ENCODE measurements around the gene DUSP16. TPM values are rescaled to one million over a fixed set of nuclear protein-coding genes. Genes with fewer than 3 reads are reported as not detected.

Gene DUSP16
- polyA plus RNA-seq, 4 donors, result 22.5 to 83.4 (median 30.1) TPM

Other genes starting within 250 kb of the DUSP16 start
- 10 to 100 TPM in 2 of 4 donors, 1 to 10 TPM in 2; 5.4 to 39.4 (median 15.1) TPM for gene MANSC1, start 212.6 kb downstream of the DUSP16 start, polyA plus RNA-seq
- 1 to 10 TPM; 2.2 to 7.5 (median 5.5) TPM for gene BORCS5, start 205.8 kb downstream of the DUSP16 start, polyA plus RNA-seq
- 10 to 100 TPM; 16.9 to 37.2 (median 23.4) TPM for gene CREBL2, start 49.0 kb upstream of the DUSP16 start, polyA plus RNA-seq
- under 1 TPM in 2 of 4 donors, not detected in 2; 0.59 to 0.95 TPM for gene GPR19, start 133.3 kb upstream of the DUSP16 start, polyA plus RNA-seq
- gene CDKN1B, start 154.5 kb upstream of the DUSP16 start, polyA plus RNA-seq, result 10 to 100 TPM; 33.8 to 80.1 (median 50.2) TPM
- 10 to 100 TPM in 1 of 4 donors, 1 to 10 TPM in 2, under 1 TPM in 1; 0.22 to 29.9 (median 4.8) TPM for gene APOLD1, start 222.8 kb upstream of the DUSP16 start, polyA plus RNA-seq